HEK293 (cell line): ENCODE results near the gene IFRD2.

ENCODE experiments used
- YY1 ChIP-seq: fragments of 450-650 bp; formaldehyde crosslinking; IDR thresholded peaks from 2 replicates; pipeline ENCODE4 v1.5.1; 2018; ENCODE audit warnings: missing biosample characterization, missing genetic modification characterization
- ZBTB1 ChIP-seq: fragments of 450-650 bp; formaldehyde crosslinking; IDR thresholded peaks from 2 replicates; pipeline ENCODE4 v1.5.1; 2016; ENCODE audit warnings: missing biosample characterization, missing genetic modification characterization
- ZNF24 ChIP-seq: fragments of 450-650 bp; formaldehyde crosslinking; IDR thresholded peaks from 2 replicates; pipeline ENCODE4 v1.5.1; 2016; ENCODE audit warnings: missing biosample characterization, missing genetic modification characterization
- ZNF529 ChIP-seq: fragments of 450-650 bp; formaldehyde crosslinking; IDR thresholded peaks from 2 replicates; pipeline ENCODE4 v1.5.1; 2017; ENCODE audit warnings: missing genetic modification characterization, missing biosample characterization; ENCODE audit not compliant: insufficient replicate concordance
- ZNF654 ChIP-seq: fragments of 450-650 bp; formaldehyde crosslinking; IDR thresholded peaks from 2 replicates; pipeline ENCODE4 v1.5.1; 2016; ENCODE audit warnings: low read depth, missing biosample characterization, missing genetic modification characterization
- ZNF660 ChIP-seq: fragments of 450-650 bp; IDR thresholded peaks from 2 replicates; pipeline ENCODE4 v1.5.1; 2018; ENCODE audit warnings: missing biosample characterization, mild to moderate bottlenecking, missing genetic modification characterization
- TF ChIP-seq, protein P1 (sequence below): fragments of 450-650 bp; formaldehyde crosslinking; IDR thresholded peaks from 2 replicates; pipeline ENCODE4 v1.5.1; 2016; ENCODE audit warnings: missing biosample characterization, missing genetic modification characterization
- TF ChIP-seq, protein P2 (sequence below): fragments of 450-650 bp; formaldehyde crosslinking; conservative IDR thresholded peaks from 2 replicates; pipeline ENCODE4 v1.5.1; 2016; ENCODE audit warnings: low read depth, missing biosample characterization, missing genetic modification characterization
- TF ChIP-seq, protein P3 (sequence below): fragments of 450-650 bp; formaldehyde crosslinking; IDR thresholded peaks from 2 replicates; pipeline ENCODE4 v1.5.1; 2016; ENCODE audit warnings: missing biosample characterization, missing genetic modification characterization

DNA sequence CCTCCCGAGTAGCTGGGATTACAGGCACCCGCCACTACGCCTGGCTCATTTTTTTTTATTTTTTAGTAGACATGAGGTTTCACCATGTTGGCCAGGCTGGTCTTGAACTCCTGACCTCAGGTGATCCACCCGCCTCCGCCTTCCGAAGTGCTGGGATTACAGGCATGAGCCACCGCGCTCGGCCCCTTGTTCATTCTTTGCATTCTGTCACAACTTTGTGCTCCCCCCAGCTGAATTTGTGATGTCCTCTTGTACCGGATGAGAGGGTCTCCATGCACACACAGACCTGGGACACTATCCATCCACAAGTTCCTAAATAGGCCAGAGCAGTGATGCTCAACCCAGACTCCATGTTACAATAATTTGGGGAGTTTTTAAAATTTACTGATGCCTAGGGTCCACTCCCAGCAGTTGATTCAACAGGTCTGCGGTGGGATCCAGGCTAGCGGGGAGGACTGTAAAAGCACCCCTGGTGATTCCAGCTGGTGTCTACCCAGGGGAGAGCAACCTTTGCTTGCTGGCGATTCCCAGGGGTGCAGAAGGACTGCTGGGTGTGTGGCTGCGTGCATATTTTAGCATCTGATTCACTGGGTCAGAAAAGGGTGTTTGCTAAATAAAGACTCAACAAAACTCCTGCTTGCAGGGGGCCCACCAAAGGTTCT is 47.4 kb upstream of the IFRD2 start:
- TF ChIP-seq, protein P1, sequence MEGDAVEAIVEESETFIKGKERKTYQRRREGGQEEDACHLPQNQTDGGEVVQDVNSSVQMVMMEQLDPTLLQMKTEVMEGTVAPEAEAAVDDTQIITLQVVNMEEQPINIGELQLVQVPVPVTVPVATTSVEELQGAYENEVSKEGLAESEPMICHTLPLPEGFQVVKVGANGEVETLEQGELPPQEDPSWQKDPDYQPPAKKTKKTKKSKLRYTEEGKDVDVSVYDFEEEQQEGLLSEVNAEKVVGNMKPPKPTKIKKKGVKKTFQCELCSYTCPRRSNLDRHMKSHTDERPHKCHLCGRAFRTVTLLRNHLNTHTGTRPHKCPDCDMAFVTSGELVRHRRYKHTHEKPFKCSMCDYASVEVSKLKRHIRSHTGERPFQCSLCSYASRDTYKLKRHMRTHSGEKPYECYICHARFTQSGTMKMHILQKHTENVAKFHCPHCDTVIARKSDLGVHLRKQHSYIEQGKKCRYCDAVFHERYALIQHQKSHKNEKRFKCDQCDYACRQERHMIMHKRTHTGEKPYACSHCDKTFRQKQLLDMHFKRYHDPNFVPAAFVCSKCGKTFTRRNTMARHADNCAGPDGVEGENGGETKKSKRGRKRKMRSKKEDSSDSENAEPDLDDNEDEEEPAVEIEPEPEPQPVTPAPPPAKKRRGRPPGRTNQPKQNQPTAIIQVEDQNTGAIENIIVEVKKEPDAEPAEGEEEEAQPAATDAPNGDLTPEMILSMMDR (tag by site-specific recombination): no peak
- no peak for TF ChIP-seq YY1 (tag by site-specific recombination)
- no peak for TF ChIP-seq ZBTB1
- TF ChIP-seq, protein P2, sequence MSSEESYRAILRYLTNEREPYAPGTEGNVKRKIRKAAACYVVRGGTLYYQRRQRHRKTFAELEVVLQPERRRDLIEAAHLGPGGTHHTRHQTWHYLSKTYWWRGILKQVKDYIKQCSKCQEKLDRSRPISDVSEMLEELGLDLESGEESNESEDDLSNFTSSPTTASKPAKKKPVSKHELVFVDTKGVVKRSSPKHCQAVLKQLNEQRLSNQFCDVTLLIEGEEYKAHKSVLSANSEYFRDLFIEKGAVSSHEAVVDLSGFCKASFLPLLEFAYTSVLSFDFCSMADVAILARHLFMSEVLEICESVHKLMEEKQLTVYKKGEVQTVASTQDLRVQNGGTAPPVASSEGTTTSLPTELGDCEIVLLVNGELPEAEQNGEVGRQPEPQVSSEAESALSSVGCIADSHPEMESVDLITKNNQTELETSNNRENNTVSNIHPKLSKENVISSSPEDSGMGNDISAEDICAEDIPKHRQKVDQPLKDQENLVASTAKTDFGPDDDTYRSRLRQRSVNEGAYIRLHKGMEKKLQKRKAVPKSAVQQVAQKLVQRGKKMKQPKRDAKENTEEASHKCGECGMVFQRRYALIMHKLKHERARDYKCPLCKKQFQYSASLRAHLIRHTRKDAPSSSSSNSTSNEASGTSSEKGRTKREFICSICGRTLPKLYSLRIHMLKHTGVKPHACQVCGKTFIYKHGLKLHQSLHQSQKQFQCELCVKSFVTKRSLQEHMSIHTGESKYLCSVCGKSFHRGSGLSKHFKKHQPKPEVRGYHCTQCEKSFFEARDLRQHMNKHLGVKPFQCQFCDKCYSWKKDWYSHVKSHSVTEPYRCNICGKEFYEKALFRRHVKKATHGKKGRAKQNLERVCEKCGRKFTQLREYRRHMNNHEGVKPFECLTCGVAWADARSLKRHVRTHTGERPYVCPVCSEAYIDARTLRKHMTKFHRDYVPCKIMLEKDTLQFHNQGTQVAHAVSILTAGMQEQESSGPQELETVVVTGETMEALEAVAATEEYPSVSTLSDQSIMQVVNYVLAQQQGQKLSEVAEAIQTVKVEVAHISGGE (tag by site-specific recombination): no peak
- TF ChIP-seq, protein P3, sequence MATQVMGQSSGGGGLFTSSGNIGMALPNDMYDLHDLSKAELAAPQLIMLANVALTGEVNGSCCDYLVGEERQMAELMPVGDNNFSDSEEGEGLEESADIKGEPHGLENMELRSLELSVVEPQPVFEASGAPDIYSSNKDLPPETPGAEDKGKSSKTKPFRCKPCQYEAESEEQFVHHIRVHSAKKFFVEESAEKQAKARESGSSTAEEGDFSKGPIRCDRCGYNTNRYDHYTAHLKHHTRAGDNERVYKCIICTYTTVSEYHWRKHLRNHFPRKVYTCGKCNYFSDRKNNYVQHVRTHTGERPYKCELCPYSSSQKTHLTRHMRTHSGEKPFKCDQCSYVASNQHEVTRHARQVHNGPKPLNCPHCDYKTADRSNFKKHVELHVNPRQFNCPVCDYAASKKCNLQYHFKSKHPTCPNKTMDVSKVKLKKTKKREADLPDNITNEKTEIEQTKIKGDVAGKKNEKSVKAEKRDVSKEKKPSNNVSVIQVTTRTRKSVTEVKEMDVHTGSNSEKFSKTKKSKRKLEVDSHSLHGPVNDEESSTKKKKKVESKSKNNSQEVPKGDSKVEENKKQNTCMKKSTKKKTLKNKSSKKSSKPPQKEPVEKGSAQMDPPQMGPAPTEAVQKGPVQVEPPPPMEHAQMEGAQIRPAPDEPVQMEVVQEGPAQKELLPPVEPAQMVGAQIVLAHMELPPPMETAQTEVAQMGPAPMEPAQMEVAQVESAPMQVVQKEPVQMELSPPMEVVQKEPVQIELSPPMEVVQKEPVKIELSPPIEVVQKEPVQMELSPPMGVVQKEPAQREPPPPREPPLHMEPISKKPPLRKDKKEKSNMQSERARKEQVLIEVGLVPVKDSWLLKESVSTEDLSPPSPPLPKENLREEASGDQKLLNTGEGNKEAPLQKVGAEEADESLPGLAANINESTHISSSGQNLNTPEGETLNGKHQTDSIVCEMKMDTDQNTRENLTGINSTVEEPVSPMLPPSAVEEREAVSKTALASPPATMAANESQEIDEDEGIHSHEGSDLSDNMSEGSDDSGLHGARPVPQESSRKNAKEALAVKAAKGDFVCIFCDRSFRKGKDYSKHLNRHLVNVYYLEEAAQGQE (tag by site-specific recombination): no peak
- no peak for TF ChIP-seq ZNF654
- TF ChIP-seq ZNF660: no peak
- TF ChIP-seq ZNF24 (tag by site-specific recombination): no peak
- no peak for TF ChIP-seq ZNF529 (tag by site-specific recombination)
